Breast epithelium (tissue), 4 donors: ENCODE results near the gene RIPOR1. TPM values are rescaled to one million over a fixed set of nuclear protein-coding genes. Genes with fewer than 3 reads are reported as not detected.

ENCODE experiments used
- DNase-seq, 2 donors: peaks; one replicate each; pipeline ENCODE4 v3.0.0-alpha.2; 2019; ENCODE audit warnings: low spot score in 2 of 2
- H3K27ac ChIP-seq, 2 donors: fragments of 200-600 bp; sonication (generic) in 1 of 2; one replicate each; pipeline ENCODE4 v1.5.1; 2016 to 2019; ENCODE audit warnings: mild to moderate bottlenecking in 1 of 2
- H3K27me3 ChIP-seq, 2 donors: fragments of 200-600 bp; sonication (generic) in 1 of 2; one replicate each; pipeline versions ENCODE4 v1.5.1 to v1.6.0; 2017 to 2019; ENCODE audit warnings: control low read depth in 1 of 2, mild to moderate bottlenecking in 1 of 2
- H3K36me3 ChIP-seq: fragments of 200-600 bp; one replicate; pipeline ENCODE4 v1.5.1; 2019
- H3K4me1 ChIP-seq, 2 donors: fragments of 200-600 bp; sonication (generic); one replicate each; pipeline ENCODE4 v1.5.1; 2016 to 2019; ENCODE audit warnings: control low read depth in 1 of 2
- H3K4me3 ChIP-seq, 3 donors: fragments of 200-600 bp; sonication (generic); 1 replicate in 2 of 3; 2 replicates in 1 of 3; pipeline ENCODE4 v1.5.1; 2016 to 2019; ENCODE audit warnings: mild to moderate bottlenecking in 3 of 3, moderate library complexity in 2 of 3
- H3K9me3 ChIP-seq, 2 donors: fragments of 200-600 bp; sonication (generic) in 1 of 2; one replicate each; pipeline ENCODE4 v1.5.1; 2016 to 2019; ENCODE audit warnings: control low read depth in 1 of 2
- POLR2A ChIP-seq: fragments of 450-650 bp; IDR thresholded peaks from one replicate; pipeline ENCODE4 v1.6.1; 2016; ENCODE audit warnings: antibody characterized with exemption, mild to moderate bottlenecking, moderate library complexity
- POLR2AphosphoS5 ChIP-seq, 3 donors: sonication (generic); formaldehyde crosslinking; IDR thresholded peaks; one replicate each; pipeline ENCODE4 v1.6.1; 2017; ENCODE audit warnings: antibody characterized with exemption in 3 of 3
- intact Hi-C: fragments of 100-400 bp; cut with DNase I; formaldehyde crosslinking; loops from one replicate; pipeline ENCODE4 v1.15.1; 2023; ENCODE audit warnings: low total_unique reads
- total RNA-seq, 3 donors: library from RNA; depleted of rRNA; stranded (reverse); fragments of >200 nt; gene quantifications; one replicate each; pipeline ENCODE4 v1.1.0, GENCODE V29; 2016
- TF ChIP-seq, protein P1 (sequence below), 3 donors: fragments of 450-650 bp; IDR thresholded peaks; one replicate each; pipeline ENCODE4 v1.5.1; 2016 to 2017; ENCODE audit warnings: antibody characterized with exemption in 3 of 3, mild to moderate bottlenecking in 3 of 3, moderate library complexity in 3 of 3

RIPOR1 gene, protein sequence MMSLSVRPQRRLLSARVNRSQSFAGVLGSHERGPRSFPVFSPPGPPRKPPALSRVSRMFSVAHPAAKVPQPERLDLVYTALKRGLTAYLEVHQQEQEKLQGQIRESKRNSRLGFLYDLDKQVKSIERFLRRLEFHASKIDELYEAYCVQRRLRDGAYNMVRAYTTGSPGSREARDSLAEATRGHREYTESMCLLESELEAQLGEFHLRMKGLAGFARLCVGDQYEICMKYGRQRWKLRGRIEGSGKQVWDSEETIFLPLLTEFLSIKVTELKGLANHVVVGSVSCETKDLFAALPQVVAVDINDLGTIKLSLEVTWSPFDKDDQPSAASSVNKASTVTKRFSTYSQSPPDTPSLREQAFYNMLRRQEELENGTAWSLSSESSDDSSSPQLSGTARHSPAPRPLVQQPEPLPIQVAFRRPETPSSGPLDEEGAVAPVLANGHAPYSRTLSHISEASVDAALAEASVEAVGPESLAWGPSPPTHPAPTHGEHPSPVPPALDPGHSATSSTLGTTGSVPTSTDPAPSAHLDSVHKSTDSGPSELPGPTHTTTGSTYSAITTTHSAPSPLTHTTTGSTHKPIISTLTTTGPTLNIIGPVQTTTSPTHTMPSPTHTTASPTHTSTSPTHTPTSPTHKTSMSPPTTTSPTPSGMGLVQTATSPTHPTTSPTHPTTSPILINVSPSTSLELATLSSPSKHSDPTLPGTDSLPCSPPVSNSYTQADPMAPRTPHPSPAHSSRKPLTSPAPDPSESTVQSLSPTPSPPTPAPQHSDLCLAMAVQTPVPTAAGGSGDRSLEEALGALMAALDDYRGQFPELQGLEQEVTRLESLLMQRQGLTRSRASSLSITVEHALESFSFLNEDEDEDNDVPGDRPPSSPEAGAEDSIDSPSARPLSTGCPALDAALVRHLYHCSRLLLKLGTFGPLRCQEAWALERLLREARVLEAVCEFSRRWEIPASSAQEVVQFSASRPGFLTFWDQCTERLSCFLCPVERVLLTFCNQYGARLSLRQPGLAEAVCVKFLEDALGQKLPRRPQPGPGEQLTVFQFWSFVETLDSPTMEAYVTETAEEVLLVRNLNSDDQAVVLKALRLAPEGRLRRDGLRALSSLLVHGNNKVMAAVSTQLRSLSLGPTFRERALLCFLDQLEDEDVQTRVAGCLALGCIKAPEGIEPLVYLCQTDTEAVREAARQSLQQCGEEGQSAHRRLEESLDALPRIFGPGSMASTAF
- 10 to 100 TPM; 32.0 to 50.5 (median 33.4) TPM for total RNA-seq

DNA sequence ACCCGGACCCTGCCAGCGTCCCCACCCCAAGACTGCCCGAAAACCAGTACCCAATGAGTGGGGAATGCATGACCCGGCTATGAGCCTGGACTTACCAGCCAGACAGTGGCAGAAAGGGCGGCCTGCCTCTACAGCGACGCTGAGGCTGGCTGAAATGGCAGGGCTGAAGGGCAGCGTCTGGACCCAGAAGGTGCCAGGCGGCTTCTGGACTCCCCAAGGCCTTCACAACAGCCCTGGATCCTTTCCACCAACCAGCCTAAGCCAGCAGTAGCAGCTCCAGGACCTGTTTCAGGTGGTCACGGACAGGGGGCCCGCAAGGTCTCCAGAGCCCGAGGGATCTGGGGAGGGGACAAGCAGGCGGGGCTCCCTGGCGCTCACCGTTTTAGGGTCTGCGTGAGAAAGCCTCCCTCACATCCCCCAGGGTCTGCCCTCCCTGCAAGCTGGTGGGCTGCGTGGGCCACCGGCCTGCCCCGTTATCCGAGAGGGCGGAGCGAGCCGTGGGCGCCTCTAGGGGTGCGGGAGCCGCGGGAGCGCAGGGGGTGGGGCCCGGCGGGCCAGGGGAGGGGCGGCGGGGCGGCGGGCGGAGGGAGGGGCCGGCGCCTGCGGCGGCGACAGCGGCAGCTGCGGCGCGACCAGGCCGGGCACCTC is at the start of gene RIPOR1:
Gene RIPOR1, plus strand, starts transcription at position 608 of the 648 bp plus-strand sequence. CDS start 9,618 bp downstream, outside the sequence.
- Histone ChIP-seq H3K27me3 (no peaks in the 10 kb centered on the region), H3K9me3 (no peaks in the 10 kb centered on the region), H3K4me3 (peak within 1 kb of the TSS; percentile 81 to 90 (median 85)), H3K4me1 (peaks cover 0 to 8% of the 10 kb centered on the region in 2 donors), H3K36me3 (no peaks in the 10 kb centered on the region), H3K27ac (peak within 1 kb of the TSS; percentile 75 to 91)
- intact Hi-C loops = no loop called here
- no peak for TF ChIP-seq POLR2A
- no peak for TF ChIP-seq POLR2AphosphoS5 (IDR thresholded peaks at IDR 0.05)
- TF ChIP-seq, protein P1, sequence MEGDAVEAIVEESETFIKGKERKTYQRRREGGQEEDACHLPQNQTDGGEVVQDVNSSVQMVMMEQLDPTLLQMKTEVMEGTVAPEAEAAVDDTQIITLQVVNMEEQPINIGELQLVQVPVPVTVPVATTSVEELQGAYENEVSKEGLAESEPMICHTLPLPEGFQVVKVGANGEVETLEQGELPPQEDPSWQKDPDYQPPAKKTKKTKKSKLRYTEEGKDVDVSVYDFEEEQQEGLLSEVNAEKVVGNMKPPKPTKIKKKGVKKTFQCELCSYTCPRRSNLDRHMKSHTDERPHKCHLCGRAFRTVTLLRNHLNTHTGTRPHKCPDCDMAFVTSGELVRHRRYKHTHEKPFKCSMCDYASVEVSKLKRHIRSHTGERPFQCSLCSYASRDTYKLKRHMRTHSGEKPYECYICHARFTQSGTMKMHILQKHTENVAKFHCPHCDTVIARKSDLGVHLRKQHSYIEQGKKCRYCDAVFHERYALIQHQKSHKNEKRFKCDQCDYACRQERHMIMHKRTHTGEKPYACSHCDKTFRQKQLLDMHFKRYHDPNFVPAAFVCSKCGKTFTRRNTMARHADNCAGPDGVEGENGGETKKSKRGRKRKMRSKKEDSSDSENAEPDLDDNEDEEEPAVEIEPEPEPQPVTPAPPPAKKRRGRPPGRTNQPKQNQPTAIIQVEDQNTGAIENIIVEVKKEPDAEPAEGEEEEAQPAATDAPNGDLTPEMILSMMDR (IDR thresholded peaks at IDR 0.05) = no peak
- DNase-seq = no peak

DNA sequence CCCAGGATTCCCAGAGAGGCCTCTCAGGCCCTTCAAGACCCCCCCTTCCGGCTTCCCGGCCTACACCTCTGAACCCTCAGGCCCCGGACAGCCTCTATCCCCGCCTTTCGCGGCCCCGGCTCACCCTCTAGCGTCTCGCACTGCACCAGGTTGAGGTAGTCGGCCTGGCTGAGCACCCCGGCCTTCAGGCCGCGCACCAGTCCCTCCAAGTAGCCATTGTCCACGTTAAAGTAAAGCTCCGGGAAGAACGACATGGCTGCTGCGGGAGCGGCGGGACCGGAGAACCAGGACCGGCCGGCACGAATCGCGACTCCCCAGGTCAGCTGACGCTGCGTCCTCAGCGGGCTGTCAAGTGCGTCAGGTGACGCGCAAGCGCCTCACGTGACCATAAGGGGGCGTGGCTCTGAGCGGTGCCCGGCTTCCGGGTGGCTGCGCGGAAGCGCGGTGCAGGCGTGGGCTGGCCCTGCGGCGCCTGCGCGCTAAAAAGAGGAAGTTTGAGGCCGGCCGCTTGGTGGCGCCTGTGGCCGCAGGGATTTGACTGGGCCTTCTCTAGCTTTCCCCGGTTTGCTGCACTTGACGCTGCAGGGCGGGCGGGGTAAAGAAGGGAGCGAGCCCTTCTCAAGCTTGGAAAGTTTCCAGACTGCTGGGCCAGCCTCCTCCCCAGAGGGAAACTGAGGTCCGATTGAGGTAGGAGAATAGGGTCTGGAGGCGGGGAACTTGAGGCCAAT is 47.6 kb upstream of the RIPOR1 start, which contains the start of gene ATP6V0D1:
Gene ATP6V0D1, minus strand, starts transcription at position 325 of the 728 bp plus-strand sequence. Its CDS starts 71 bp downstream, at position 254.
- Histone ChIP-seq H3K27ac (peak within 1 kb of the TSS; percentile 96 to 98), H3K4me1 (peaks cover 9 to 11% of the 10 kb centered on the region in 2 donors), H3K4me3 (peak within 1 kb of the TSS; percentile 81 to 85 (median 81)), H3K36me3 (no peaks in the 10 kb centered on the region), H3K27me3 (no peaks in the 10 kb centered on the region), H3K9me3 (no peaks in the 10 kb centered on the region)
- intact Hi-C loops = no loop called here
- DNase-seq = peak; percentile 97 to 99
- TF ChIP-seq, protein P1 (IDR thresholded peaks at IDR 0.05) = peak; percentile 88 to 94 (median 91)
- TF ChIP-seq POLR2AphosphoS5 (IDR thresholded peaks at IDR 0.05) = peak; percentile 89 to 98 (median 94)
- peak; percentile 76 for TF ChIP-seq POLR2A

DNA sequence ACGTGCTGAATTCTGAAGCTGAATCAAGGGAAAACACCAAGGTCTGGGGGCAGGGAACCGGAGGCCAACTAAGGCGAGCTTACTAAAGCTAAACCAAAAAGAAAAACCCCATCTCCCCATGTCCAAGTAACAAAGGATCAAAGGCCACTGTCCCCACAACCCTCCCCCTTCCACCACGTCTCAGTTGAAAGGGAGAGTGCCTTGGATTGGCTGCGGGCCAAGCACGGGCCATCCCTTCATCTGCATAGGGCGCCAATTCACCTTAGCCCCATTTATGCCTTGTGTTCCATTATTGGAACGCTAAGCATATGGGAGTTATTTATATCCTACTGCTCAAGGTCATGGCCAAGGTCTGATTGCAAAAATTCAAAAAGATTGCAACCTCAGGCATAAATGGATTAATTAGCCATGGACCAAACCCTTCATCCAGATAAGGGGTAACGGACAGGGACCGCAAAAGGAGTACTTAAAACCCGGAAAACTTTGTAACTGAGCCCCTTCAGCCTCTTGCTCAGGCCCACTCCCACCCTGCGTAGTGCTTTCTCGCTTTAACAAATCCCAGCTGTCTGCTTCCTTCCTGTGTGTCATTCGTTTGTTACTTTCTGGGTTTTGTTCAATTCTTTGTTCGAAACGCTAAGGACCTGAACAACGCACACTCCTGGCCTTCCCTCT is 46.9 kb upstream of the RIPOR1 start:
- intact Hi-C loops = no loop called here
- no peaks in the 10 kb centered on the region for H3K27me3 ChIP-seq
- H3K4me3 ChIP-seq = peak overlapping the region; percentile 81 to 85 (median 81)
- H3K27ac ChIP-seq = peak overlapping the region; percentile 96 to 98
- H3K4me1 ChIP-seq = peaks cover 9 to 11% of the 10 kb centered on the region in 2 donors
- no peaks in the 10 kb centered on the region for H3K36me3 ChIP-seq
- H3K9me3 ChIP-seq = no peaks in the 10 kb centered on the region
- TF ChIP-seq POLR2A = no peak
- DNase-seq = peak in 1 of 2 donors; percentile 53

DNA sequence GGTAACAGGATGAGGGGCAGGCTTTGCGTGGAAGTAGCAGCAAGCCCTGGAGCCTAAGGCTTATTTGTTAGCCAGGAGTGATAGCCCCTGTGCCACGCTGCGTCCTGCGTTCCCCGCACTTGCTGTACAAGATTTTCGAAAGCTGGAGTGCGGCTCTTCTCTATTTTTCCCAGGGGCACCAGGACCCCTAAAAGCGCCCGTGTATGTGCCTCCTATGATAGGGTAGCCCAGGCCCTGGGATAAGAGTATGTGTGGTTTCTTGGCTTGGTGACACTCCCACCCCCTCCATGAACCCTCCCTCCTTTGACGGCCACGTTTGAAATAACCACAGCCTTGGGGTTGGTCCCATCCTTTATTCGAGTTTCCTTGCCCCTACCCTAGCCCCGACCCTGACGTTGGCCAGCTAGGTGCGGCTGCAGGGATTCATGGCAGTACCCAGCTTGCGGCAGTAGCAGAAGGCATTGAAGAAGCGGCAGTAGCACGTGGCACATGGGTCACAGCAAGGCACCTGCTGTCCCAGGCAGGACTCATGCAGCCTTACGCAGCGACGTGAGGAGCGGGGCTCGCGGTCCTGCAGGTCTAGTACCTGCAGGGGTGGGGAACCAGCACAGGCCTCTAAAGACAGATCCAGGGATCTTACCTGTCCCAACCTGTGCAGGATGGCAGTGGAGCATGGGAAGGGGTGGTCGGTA is 46.2 kb upstream of the RIPOR1 start:
- Histone ChIP-seq H3K36me3 (no peaks in the 10 kb centered on the region), H3K4me3 (peak overlapping the region; percentile 81 to 85 (median 81)), H3K27me3 (no peaks in the 10 kb centered on the region), H3K4me1 (peaks cover 9 to 11% of the 10 kb centered on the region in 2 donors), H3K9me3 (no peaks in the 10 kb centered on the region), H3K27ac (peak overlapping the region; percentile 96 to 98)
- TF ChIP-seq POLR2A (no peak), POLR2AphosphoS5 (IDR thresholded peaks at IDR 0.05) (no peak)
- TF ChIP-seq, protein P1 (IDR thresholded peaks at IDR 0.05) = no peak
- DNase-seq = no peak
- intact Hi-C loops = no loop called here
